Measurements from ENCODE around the gene TMEM270.

TMEM270 gene, protein sequence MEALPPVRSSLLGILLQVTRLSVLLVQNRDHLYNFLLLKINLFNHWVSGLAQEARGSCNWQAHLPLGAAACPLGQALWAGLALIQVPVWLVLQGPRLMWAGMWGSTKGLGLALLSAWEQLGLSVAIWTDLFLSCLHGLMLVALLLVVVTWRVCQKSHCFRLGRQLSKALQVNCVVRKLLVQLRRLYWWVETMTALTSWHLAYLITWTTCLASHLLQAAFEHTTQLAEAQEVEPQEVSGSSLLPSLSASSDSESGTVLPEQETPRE

GRCh38 chr7:73860859-73861258, at the start of gene TMEM270:
Gene TMEM270, plus strand, starts transcription at chr7:73861159. Its CDS starts 36 bp downstream, at chr7:73861195.
- Histone ChIP-seq H3K9me3 (ENCODE audit: insufficient read depth, low read length) (no peaks in the 10 kb centered on the region), H2AFZ (ENCODE audit: low read depth, low read length, severe bottlenecking) (no peak within 1 kb of the TSS), H3K9ac (ENCODE audit: low read length) (no peak within 1 kb of the TSS), H3K79me2 (ENCODE audit: insufficient read depth, low read length) (no peaks in the 10 kb centered on the region), H3K27me3 (ENCODE audit: low read length) (no peaks in the 10 kb centered on the region), H3K9me2 (replicated peaks; ENCODE audit: insufficient read depth, low read length) (no peaks in the 10 kb centered on the region), H3F3A (ENCODE audit: insufficient read depth) (no peaks in the 10 kb centered on the region), H3K4me3 (ENCODE audit: insufficient read depth, low read length, poor library complexity, severe bottlenecking) (no peak within 1 kb of the TSS), H3K4me2 (ENCODE audit: low read depth, low read length, poor library complexity, severe bottlenecking) (no peak within 1 kb of the TSS), H4K20me1 (ENCODE audit: low read depth, low read length) (no peaks in the 10 kb centered on the region), H3K27ac (ENCODE audit: low read depth, low read length) (no peak within 1 kb of the TSS), H3K36me3 (ENCODE audit: low read length) (no peaks in the 10 kb centered on the region)
- TF ChIP-seq EZH2phosphoT487 (conservative IDR thresholded peaks at IDR 0.05; ENCODE audit: low read length) (no peak), CTCF (IDR thresholded peaks at IDR 0.05; ENCODE audit: insufficient read depth, low read length, poor library complexity, severe bottlenecking) (no peak)

GRCh38 chr7:73811760-73812168, 49.2 kb upstream of the TMEM270 start:
- no peak overlapping the region for H2AFZ ChIP-seq (ENCODE audit: low read depth, low read length, severe bottlenecking)
- no peak overlapping the region for H3K9ac ChIP-seq (ENCODE audit: low read length)
- no peaks in the 10 kb centered on the region for H4K20me1 ChIP-seq (ENCODE audit: low read depth, low read length)
- H3K9me2 ChIP-seq (replicated peaks; ENCODE audit: insufficient read depth, low read length) = no peaks in the 10 kb centered on the region
- peak; percentile 69 for TF ChIP-seq CTCF (IDR thresholded peaks at IDR 0.05; ENCODE audit: insufficient read depth, low read length, poor library complexity, severe bottlenecking)
- no peak for TF ChIP-seq EZH2phosphoT487 (conservative IDR thresholded peaks at IDR 0.05; ENCODE audit: low read length)
- no peaks in the 10 kb centered on the region for H3K79me2 ChIP-seq (ENCODE audit: insufficient read depth, low read length)
- H3K4me2 ChIP-seq (ENCODE audit: low read depth, low read length, poor library complexity, severe bottlenecking) = no peak overlapping the region
- no peaks in the 10 kb centered on the region for H3K27me3 ChIP-seq (ENCODE audit: low read length)
- H3K9me3 ChIP-seq (ENCODE audit: insufficient read depth, low read length) = no peaks in the 10 kb centered on the region
- H3K4me3 ChIP-seq (ENCODE audit: insufficient read depth, low read length, poor library complexity, severe bottlenecking) = no peak overlapping the region
- H3K27ac ChIP-seq (ENCODE audit: low read depth, low read length) = no peak overlapping the region
- no peaks in the 10 kb centered on the region for H3F3A ChIP-seq (ENCODE audit: insufficient read depth)
- H3K36me3 ChIP-seq (ENCODE audit: low read length) = no peaks in the 10 kb centered on the region

GRCh38 chr7:73812996-73813395, 48.0 kb upstream of the TMEM270 start:
- Histone ChIP-seq H3K27me3 (ENCODE audit: low read length) (no peaks in the 10 kb centered on the region), H3K4me2 (ENCODE audit: low read depth, low read length, poor library complexity, severe bottlenecking) (no peak overlapping the region), H3K27ac (ENCODE audit: low read depth, low read length) (no peak overlapping the region), H4K20me1 (ENCODE audit: low read depth, low read length) (no peaks in the 10 kb centered on the region), H3K9ac (ENCODE audit: low read length) (no peak overlapping the region), H3K9me2 (replicated peaks; ENCODE audit: insufficient read depth, low read length) (no peaks in the 10 kb centered on the region), H3K36me3 (ENCODE audit: low read length) (no peaks in the 10 kb centered on the region), H3K79me2 (ENCODE audit: insufficient read depth, low read length) (no peaks in the 10 kb centered on the region), H3K9me3 (ENCODE audit: insufficient read depth, low read length) (no peaks in the 10 kb centered on the region), H3K4me3 (ENCODE audit: insufficient read depth, low read length, poor library complexity, severe bottlenecking) (no peak overlapping the region), H2AFZ (ENCODE audit: low read depth, low read length, severe bottlenecking) (no peak overlapping the region), H3F3A (ENCODE audit: insufficient read depth) (no peaks in the 10 kb centered on the region)
- TF ChIP-seq EZH2phosphoT487 (conservative IDR thresholded peaks at IDR 0.05; ENCODE audit: low read length) = no peak
- no peak for TF ChIP-seq CTCF (IDR thresholded peaks at IDR 0.05; ENCODE audit: insufficient read depth, low read length, poor library complexity, severe bottlenecking)
